ENCODE measurements around the gene NEDD4L. TPM values are rescaled to one million over a fixed set of nuclear protein-coding genes. Genes with fewer than 3 reads are reported as not detected.
"Not testable (repeated sequence)": the region's sequence is repeated elsewhere in the genome, so short reads cannot be mapped to it uniquely, and the experiment has no call there.

NEDD4L gene
- total RNA-seq, 1 donor = 31.5 TPM

DNA sequence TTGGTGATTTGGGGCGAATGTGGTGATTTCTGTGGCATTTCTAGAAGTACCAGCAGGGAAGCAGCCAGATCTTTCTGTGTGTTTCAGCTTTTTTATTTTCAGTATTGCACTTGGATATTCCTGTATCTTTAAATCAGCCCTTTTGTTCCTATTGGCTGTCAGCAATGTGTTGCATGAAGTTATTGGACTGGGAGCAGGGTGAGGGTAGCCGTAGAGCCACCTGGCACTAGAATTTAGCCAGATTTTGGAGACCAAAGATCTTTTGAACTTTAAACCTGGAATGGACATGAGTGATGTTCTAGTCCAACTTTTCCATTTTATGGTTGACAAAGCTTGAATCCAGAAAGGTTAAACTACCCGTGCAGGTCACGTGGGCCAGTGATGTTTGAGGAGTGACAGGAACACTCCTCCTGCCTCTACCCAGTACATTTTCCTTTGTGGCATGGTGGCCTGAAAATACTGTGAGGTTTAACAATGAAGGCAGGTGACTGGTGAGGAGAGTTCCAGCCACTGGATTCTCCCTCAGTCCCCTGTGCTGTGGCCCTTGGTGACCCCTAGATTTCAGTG is 122.3 kb downstream of the NEDD4L start:
- no peak for DNase-seq (ENCODE audit: low read depth)
- TF ChIP-seq, protein P1, sequence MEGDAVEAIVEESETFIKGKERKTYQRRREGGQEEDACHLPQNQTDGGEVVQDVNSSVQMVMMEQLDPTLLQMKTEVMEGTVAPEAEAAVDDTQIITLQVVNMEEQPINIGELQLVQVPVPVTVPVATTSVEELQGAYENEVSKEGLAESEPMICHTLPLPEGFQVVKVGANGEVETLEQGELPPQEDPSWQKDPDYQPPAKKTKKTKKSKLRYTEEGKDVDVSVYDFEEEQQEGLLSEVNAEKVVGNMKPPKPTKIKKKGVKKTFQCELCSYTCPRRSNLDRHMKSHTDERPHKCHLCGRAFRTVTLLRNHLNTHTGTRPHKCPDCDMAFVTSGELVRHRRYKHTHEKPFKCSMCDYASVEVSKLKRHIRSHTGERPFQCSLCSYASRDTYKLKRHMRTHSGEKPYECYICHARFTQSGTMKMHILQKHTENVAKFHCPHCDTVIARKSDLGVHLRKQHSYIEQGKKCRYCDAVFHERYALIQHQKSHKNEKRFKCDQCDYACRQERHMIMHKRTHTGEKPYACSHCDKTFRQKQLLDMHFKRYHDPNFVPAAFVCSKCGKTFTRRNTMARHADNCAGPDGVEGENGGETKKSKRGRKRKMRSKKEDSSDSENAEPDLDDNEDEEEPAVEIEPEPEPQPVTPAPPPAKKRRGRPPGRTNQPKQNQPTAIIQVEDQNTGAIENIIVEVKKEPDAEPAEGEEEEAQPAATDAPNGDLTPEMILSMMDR (IDR thresholded peaks at IDR 0.05; ENCODE audit: insufficient read depth, low read depth, low read length) = no peak
- no peak overlapping the region for H3K4me3 ChIP-seq (ENCODE audit: low read depth, low read length)

GRCh38 chr18:58167073-58167472 is 123.0 kb downstream of the NEDD4L start:
- TF ChIP-seq, protein P1 (IDR thresholded peaks at IDR 0.05; ENCODE audit: insufficient read depth, low read depth, low read length) = no peak
- no peak for DNase-seq (ENCODE audit: low read depth)

DNA sequence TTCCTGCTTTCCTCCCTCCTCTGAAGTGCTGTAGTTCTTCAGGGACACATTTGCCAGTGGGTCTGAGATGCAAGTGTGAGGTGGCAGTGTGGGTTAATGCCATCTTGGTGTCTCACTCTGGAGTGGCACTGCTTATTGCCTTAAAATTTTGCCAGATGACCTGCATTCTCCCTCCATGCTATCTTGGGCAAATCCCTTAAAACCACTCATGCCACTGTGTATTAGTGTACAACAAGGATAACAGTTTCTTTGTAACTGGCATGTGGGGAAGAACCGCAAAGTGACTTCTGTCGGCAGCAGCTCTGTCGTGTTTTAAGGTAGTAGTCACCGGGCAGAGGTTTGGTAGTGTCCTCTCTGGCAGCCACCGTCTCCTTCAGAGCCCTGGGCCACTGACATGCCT is 124.2 kb downstream of the NEDD4L start:
- TF ChIP-seq, protein P1 (IDR thresholded peaks at IDR 0.05; ENCODE audit: insufficient read depth, low read depth, low read length) = no peak
- no peak for DNase-seq (ENCODE audit: low read depth)
- H3K4me3 ChIP-seq (ENCODE audit: low read depth, low read length) = no peak overlapping the region

More at GRCh38 chr18:58167073-58167472, 123.0 kb downstream of the NEDD4L start:
- no peak overlapping the region for H3K4me3 ChIP-seq (ENCODE audit: low read depth, low read length)

DNA sequence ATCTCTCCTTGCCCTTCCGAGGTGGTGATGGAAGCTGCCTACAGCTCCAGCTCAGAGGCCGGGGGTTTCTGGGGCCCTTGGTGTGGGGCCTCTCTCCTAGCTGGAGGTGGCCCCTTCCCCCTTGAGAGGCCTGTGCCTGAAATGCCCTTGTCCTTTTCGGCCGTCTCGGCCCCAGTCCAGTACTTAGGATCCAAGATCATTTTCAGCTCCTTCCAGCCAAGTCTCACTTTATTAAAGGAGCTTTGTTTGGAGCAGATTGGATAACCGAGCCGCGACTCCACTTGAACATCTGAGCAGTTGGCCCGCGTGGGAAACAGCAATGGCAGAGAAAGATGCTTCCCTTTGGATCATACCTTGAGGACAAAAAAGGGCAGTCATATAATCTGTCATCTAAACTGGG is 125.0 kb downstream of the NEDD4L start:
- no peak for DNase-seq (ENCODE audit: low read depth)
- no peak overlapping the region for H3K4me3 ChIP-seq (ENCODE audit: low read depth, low read length)
- TF ChIP-seq, protein P1 (IDR thresholded peaks at IDR 0.05; ENCODE audit: insufficient read depth, low read depth, low read length) = no peak

DNA sequence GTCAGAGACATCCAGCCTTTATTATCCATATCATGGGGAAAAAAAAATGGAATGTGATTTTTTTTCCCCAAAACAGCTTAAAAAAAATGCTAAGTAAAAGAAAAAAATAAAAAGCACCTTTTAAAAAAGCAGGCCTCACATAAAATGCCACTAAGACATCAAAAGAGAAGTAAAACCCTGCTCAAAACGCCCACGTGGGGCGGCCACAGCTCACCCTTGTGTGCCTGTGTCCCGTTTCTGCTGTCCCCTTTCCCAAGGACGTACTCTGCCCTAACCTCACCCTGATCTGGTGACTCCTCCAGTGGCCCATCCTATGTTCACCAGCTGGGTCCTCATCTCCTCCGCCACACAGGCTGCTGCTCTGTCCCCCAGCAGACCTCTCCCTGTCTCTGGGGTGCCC is 125.4 kb downstream of the NEDD4L start:
- no peak overlapping the region for H3K4me3 ChIP-seq (ENCODE audit: low read depth, low read length)
- DNase-seq (ENCODE audit: low read depth) = no peak
- TF ChIP-seq, protein P1 (IDR thresholded peaks at IDR 0.05; ENCODE audit: insufficient read depth, low read depth, low read length) = no peak

DNA sequence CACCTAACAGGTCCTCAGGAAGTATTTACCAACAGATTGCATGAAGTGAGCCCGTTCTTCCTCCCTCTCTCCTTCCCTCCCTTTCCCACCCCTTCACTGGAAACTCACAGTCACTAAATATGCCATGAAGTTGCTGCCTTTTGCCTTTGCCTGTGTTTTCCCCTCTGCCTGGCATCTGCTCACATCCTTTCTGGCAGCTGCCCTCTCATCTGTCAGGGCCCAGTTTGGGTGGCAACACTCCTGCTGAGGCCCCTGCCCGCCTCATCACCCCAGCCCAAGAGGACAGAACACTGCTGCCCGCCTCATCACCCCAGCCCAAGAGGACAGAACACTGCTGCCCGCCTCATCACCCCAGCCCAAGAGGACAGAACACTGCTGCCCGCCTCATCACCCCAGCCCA is 126.0 kb downstream of the NEDD4L start:
- not testable (repeated sequence) for DNase-seq (ENCODE audit: low read depth); H3K4me3 ChIP-seq (ENCODE audit: low read depth, low read length)

- TF ChIP-seq, protein P1 (IDR thresholded peaks at IDR 0.05; ENCODE audit: insufficient read depth, low read depth, low read length) = no peak
- DNase-seq (ENCODE audit: low read depth) = no peak
- no peak overlapping the region for H3K4me3 ChIP-seq (ENCODE audit: low read depth, low read length)
Observed at GRCh38 chr18:58172031-58172430, 128.0 kb downstream of the NEDD4L start.

Data from fibroblast of villous mesenchyme (primary cell).